GM12872 (cell line): Measurements from ENCODE around the gene KCNMA1.

ENCODE experiments used
- CTCF ChIP-seq: IDR thresholded peaks from 3 replicates; pipeline ENCODE4 v1.5.1; 2011; ENCODE audit warnings: low read depth, mild to moderate bottlenecking, low read length, moderate library complexity; ENCODE audit not compliant: insufficient read depth

Gene KCNMA1

GRCh38 chr10:77051837-77052236, 585.8 kb downstream of the KCNMA1 start:
- TF ChIP-seq CTCF: no peak

- no peak for TF ChIP-seq CTCF
Observed at GRCh38 chr10:77049896-77050295, 587.7 kb downstream of the KCNMA1 start.

GRCh38 chr10:77049146-77049545, 588.5 kb downstream of the KCNMA1 start:
- TF ChIP-seq CTCF: no peak

GRCh38 chr10:77045085-77045484, 592.5 kb downstream of the KCNMA1 start:
- no peak for TF ChIP-seq CTCF

- TF ChIP-seq CTCF: no peak
Observed at GRCh38 chr10:77043420-77043763, 594.2 kb downstream of the KCNMA1 start.

- TF ChIP-seq CTCF: no peak
Observed at GRCh38 chr10:77042706-77043419, 594.7 kb downstream of the KCNMA1 start.

- no peak for TF ChIP-seq CTCF
Observed at GRCh38 chr10:77041636-77042258, 595.9 kb downstream of the KCNMA1 start.
